Hepatocyte (in vitro differentiated cells): ENCODE data around the gene P3R3URF.

Source experiments
- EZH2 ChIP-seq: fragments of 200-600 bp; sonication (generic); IDR thresholded peaks from 2 replicates; pipeline ENCODE4 v1.6.1; 2016; ENCODE audit warnings: antibody characterized with exemption, mild to moderate bottlenecking, borderline replicate concordance
- EZH2phosphoT487 ChIP-seq: fragments of 200-600 bp; sonication (generic); IDR thresholded peaks from one replicate; pipeline ENCODE4 v1.6.1; 2018; ENCODE audit warnings: antibody characterized with exemption, mild to moderate bottlenecking, low read depth, moderate library complexity; ENCODE audit not compliant: unreplicated experiment, severe bottlenecking
- TF ChIP-seq, protein P1 (sequence below): fragments of 200-600 bp; sonication (generic); IDR thresholded peaks from 2 replicates; pipeline ENCODE4 v1.5.1; 2016; ENCODE audit warnings: antibody characterized with exemption, mild to moderate bottlenecking; ENCODE audit not compliant: poor library complexity

GRCh38 chr1:46181343-46182260, 5.3 kb upstream of the P3R3URF start:
- TF ChIP-seq EZH2 (no peak), EZH2phosphoT487 (no peak)
- TF ChIP-seq, protein P1, sequence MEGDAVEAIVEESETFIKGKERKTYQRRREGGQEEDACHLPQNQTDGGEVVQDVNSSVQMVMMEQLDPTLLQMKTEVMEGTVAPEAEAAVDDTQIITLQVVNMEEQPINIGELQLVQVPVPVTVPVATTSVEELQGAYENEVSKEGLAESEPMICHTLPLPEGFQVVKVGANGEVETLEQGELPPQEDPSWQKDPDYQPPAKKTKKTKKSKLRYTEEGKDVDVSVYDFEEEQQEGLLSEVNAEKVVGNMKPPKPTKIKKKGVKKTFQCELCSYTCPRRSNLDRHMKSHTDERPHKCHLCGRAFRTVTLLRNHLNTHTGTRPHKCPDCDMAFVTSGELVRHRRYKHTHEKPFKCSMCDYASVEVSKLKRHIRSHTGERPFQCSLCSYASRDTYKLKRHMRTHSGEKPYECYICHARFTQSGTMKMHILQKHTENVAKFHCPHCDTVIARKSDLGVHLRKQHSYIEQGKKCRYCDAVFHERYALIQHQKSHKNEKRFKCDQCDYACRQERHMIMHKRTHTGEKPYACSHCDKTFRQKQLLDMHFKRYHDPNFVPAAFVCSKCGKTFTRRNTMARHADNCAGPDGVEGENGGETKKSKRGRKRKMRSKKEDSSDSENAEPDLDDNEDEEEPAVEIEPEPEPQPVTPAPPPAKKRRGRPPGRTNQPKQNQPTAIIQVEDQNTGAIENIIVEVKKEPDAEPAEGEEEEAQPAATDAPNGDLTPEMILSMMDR = no peak
